ENCODE measurements around the gene CD81. TPM values are rescaled to one million over a fixed set of nuclear protein-coding genes. Genes with fewer than 3 reads are reported as not detected.

CD81 gene
- total and polyA plus RNA-seq, 10 of the 15 experiments (the other 5 are each of a cell fraction or from before 2014, with no cell fraction given): 2.0 to 145 (median 57.2) TPM

GRCh38 chr11:2409126-2409525 is 32.0 kb downstream of the CD81 start:
- H3K4me2 ChIP-seq (ENCODE audit: control insufficient read depth, insufficient read depth): no peak overlapping the region
- intact Hi-C loops (cut with micrococcal nuclease; ENCODE audit: unreplicated experiment): no loop called here
- RAD21 ChIA-PET (ENCODE audit: unreplicated experiment): interaction anchor here (1.3 kb wide), 1 partner anchor 104 kb away, joined by 3 read pairs; no protein-coding TSS in a partner anchor
- no peak overlapping the region for H3K9ac ChIP-seq (ENCODE audit: control insufficient read depth, insufficient read depth, low read length)
- H3K36me3 ChIP-seq (ENCODE audit: control insufficient read depth in 2 of 2, insufficient read depth in 2 of 2, low read length in 1 of 2): no peaks in the 10 kb centered on the region; a peak in 1 of 4 replicates
- no peaks in the 10 kb centered on the region for H4K20me1 ChIP-seq (ENCODE audit: control insufficient read depth, insufficient read depth)
- FAIRE-seq (no peak), ATAC-seq (no peak), DNase-seq (ENCODE audit: low read depth, low spot score) (no peak)
- no peak for TF ChIP-seq USF2 (IDR thresholded peaks at IDR 0.05; ENCODE audit: borderline replicate concordance, low read depth, low read length)
- TF ChIP-seq TCF7 (IDR thresholded peaks at IDR 0.05; ENCODE audit: borderline replicate concordance): no peak
- H3K4me1 ChIP-seq (ENCODE audit: control insufficient read depth, insufficient read depth, low read length): no peaks in the 10 kb centered on the region
- CTCF ChIA-PET: interaction anchor here (1.8 kb wide), 1 partner anchor 11 kb away, joined by 6 read pairs; no protein-coding TSS in a partner anchor
- no peak overlapping the region for H2AFZ ChIP-seq (ENCODE audit: control insufficient read depth, low read depth, low read length)
- H3K27me3 ChIP-seq (replicated peaks in 1 of 2; ENCODE audit: control insufficient read depth in 2 of 2, insufficient read depth in 2 of 2, low read length in 1 of 2): no peaks in the 10 kb centered on the region
- in situ Hi-C loops (cut with MboI): no loop called here
- no TSS peak for BruUV-seq (replicated peaks)
- no peak overlapping the region for H3K4me3 ChIP-seq
- POLR2A ChIA-PET: no interaction called here
- SMC1A ChIA-PET (ENCODE audit: uncharacterized antibody, unreplicated experiment): no interaction called here
- no peaks in the 10 kb centered on the region for H3K79me2 ChIP-seq (ENCODE audit: control insufficient read depth, insufficient read depth, low read length)
- no peak overlapping the region for H3K27ac ChIP-seq (ENCODE audit: control insufficient read depth, insufficient read depth)
- 50% methylated on average over 11 of the region's 16 CpGs for WGBS (ENCODE audit: insufficient coverage, insufficient replicate concordance, low lambda C conversion rate, missing lambda C conversion rate)
- no peaks in the 10 kb centered on the region for H3K9me3 ChIP-seq (replicated peaks; ENCODE audit: control insufficient read depth, insufficient read depth, low read length)

- Histone ChIP-seq H3K27me3 (replicated peaks in 1 of 2; ENCODE audit: control insufficient read depth in 2 of 2, insufficient read depth in 2 of 2, low read length in 1 of 2) (no peaks in the 10 kb centered on the region), H4K20me1 (ENCODE audit: control insufficient read depth, insufficient read depth) (no peaks in the 10 kb centered on the region), H3K4me2 (ENCODE audit: control insufficient read depth, insufficient read depth) (no peak overlapping the region), H3K79me2 (ENCODE audit: control insufficient read depth, insufficient read depth, low read length) (no peaks in the 10 kb centered on the region), H3K27ac (ENCODE audit: control insufficient read depth, insufficient read depth) (no peak overlapping the region), H3K9ac (ENCODE audit: control insufficient read depth, insufficient read depth, low read length) (no peak overlapping the region), H3K4me1 (ENCODE audit: control insufficient read depth, insufficient read depth, low read length) (no peaks in the 10 kb centered on the region), H3K9me3 (replicated peaks; ENCODE audit: control insufficient read depth, insufficient read depth, low read length) (no peaks in the 10 kb centered on the region), H3K36me3 (ENCODE audit: control insufficient read depth in 2 of 2, insufficient read depth in 2 of 2, low read length in 1 of 2) (no peaks in the 10 kb centered on the region), H2AFZ (ENCODE audit: control insufficient read depth, low read depth, low read length) (no peak overlapping the region), H3K4me3 (no peak overlapping the region)
- intact Hi-C loops (cut with micrococcal nuclease; ENCODE audit: unreplicated experiment) (no loop called here), in situ Hi-C loops (cut with MboI) (no loop called here)
- WGBS (ENCODE audit: insufficient coverage, insufficient replicate concordance, low lambda C conversion rate, missing lambda C conversion rate): 45% methylated on average over 40 of the region's 42 CpGs
- POLR2A ChIA-PET: no interaction called here
- RAD21 ChIA-PET (ENCODE audit: unreplicated experiment): interaction anchor here (1.3 kb wide), 1 partner anchor 105 kb away, joined by 3 read pairs; no protein-coding TSS in a partner anchor
- ATAC-seq: no peak
- BruUV-seq (replicated peaks): no TSS peak
- CTCF ChIA-PET: interaction anchor here (1.8 kb wide), 1 partner anchor 10 kb away, joined by 6 read pairs; no protein-coding TSS in a partner anchor
- TF ChIP-seq PRDM15 (CRISPR knock-in tag; IDR thresholded peaks at IDR 0.05) (no peak), DPF2 (IDR thresholded peaks at IDR 0.05) (no peak)
- SMC1A ChIA-PET (ENCODE audit: uncharacterized antibody, unreplicated experiment): no interaction called here
- FAIRE-seq: no peak
- no peak for DNase-seq (ENCODE audit: low read depth, low spot score)
These were observed 32.7 kb downstream of the CD81 start for GRCh38 chr11:2409611-2410468.

All from GM12878 (cell line).